H9 (cell line): ENCODE results near the gene AQP12A. TPM values are rescaled to one million over a fixed set of nuclear protein-coding genes. Genes with fewer than 3 reads are reported as not detected.

ENCODE experiments used
- DNase-seq: peaks from one replicate; pipeline ENCODE4 v3.0.0-alpha.2; 2017
- H2AFZ ChIP-seq: one replicate; pipeline ENCODE4 v1.6.1; 2013; ENCODE audit warnings: mild to moderate bottlenecking, low read length, control low read depth, moderate library complexity
- H2AK5ac ChIP-seq: 2 replicates; pipeline ENCODE4 v1.6.1; 2013; ENCODE audit warnings: low read length, control low read depth, mixed read lengths; ENCODE audit not compliant: insufficient read length
- H2BK120ac ChIP-seq: one replicate; pipeline ENCODE4 v1.6.1; 2013; ENCODE audit warnings: low read depth, mild to moderate bottlenecking, low read length, control low read depth, inconsistent platforms; ENCODE audit not compliant: poor library complexity, severe bottlenecking
- H2BK12ac ChIP-seq: 2 replicates; pipeline ENCODE4 v1.6.1; 2013; ENCODE audit warnings: low read length, control low read depth, mixed read lengths, low read depth; ENCODE audit not compliant: insufficient read length
- H2BK15ac ChIP-seq: 2 replicates; pipeline ENCODE4 v1.6.1; 2013; ENCODE audit warnings: low read depth, low read length, control low read depth
- H2BK20ac ChIP-seq: one replicate; pipeline ENCODE4 v1.6.1; 2013; ENCODE audit warnings: low read depth, mild to moderate bottlenecking, low read length, control low read depth, inconsistent platforms; ENCODE audit not compliant: poor library complexity, severe bottlenecking
- H2BK5ac ChIP-seq: 2 replicates; pipeline ENCODE4 v1.6.1; 2013; ENCODE audit warnings: low read length, control low read depth, mixed read lengths; ENCODE audit not compliant: insufficient read length
- H3K14ac ChIP-seq: 2 replicates; pipeline ENCODE4 v1.6.1; 2013; ENCODE audit warnings: low read length, control low read depth; ENCODE audit not compliant: insufficient read depth
- H3K18ac ChIP-seq: 2 replicates; pipeline ENCODE4 v1.6.1; 2013; ENCODE audit warnings: low read depth, mild to moderate bottlenecking, mixed read lengths, low read length, control low read depth; ENCODE audit not compliant: insufficient read length
- H3K23ac ChIP-seq: 2 replicates; pipeline ENCODE4 v1.6.1; 2013; ENCODE audit warnings: low read length, control low read depth, mixed read lengths, low read depth; ENCODE audit not compliant: insufficient read length
- H3K23me2 ChIP-seq: 2 replicates; pipeline ENCODE4 v1.6.1; 2013; ENCODE audit warnings: low read depth, mild to moderate bottlenecking, mixed read lengths, low read length, control low read depth; ENCODE audit not compliant: insufficient read length, poor library complexity, severe bottlenecking
- H3K27ac ChIP-seq: 2 replicates; pipeline ENCODE4 v1.5.1; 2013; ENCODE audit warnings: low read length, control low read depth, mixed read lengths, low read depth; ENCODE audit not compliant: insufficient read length
- H3K27me3 ChIP-seq: 2 replicates; pipeline ENCODE4 v1.6.1; 2013; ENCODE audit warnings: low read length, control low read depth, inconsistent platforms; ENCODE audit not compliant: insufficient read depth
- H3K4ac ChIP-seq: 2 replicates; pipeline ENCODE4 v1.6.1; 2013; ENCODE audit warnings: low read depth, mild to moderate bottlenecking, control low read depth, inconsistent platforms, low read length, moderate library complexity
- H3K4me1 ChIP-seq: 2 replicates; pipeline ENCODE4 v1.6.1; 2013; ENCODE audit warnings: low read length, control low read depth, inconsistent platforms; ENCODE audit not compliant: insufficient read depth
- H3K4me2 ChIP-seq: 2 replicates; pipeline ENCODE4 v1.6.1; 2013; ENCODE audit warnings: low read length, control low read depth, mixed read lengths; ENCODE audit not compliant: insufficient read length, insufficient read depth
- H3K56ac ChIP-seq: 2 replicates; pipeline ENCODE4 v1.6.1; 2013; ENCODE audit warnings: low read depth, mild to moderate bottlenecking, mixed read lengths, low read length, control low read depth; ENCODE audit not compliant: insufficient read length
- H3K79me1 ChIP-seq: 2 replicates; pipeline ENCODE4 v1.6.1; 2013; ENCODE audit warnings: low read depth, mild to moderate bottlenecking, moderate library complexity, low read length, control low read depth, inconsistent platforms; ENCODE audit not compliant: insufficient read depth, poor library complexity, severe bottlenecking
- H3K79me2 ChIP-seq: 2 replicates; pipeline ENCODE4 v1.6.1; 2013; ENCODE audit warnings: low read length, control low read depth, inconsistent platforms; ENCODE audit not compliant: insufficient read depth
- H3K9ac ChIP-seq: 2 replicates; pipeline ENCODE4 v1.6.1; 2013; ENCODE audit warnings: low read length, control low read depth, mixed read lengths; ENCODE audit not compliant: insufficient read length; ENCODE audit errors: extremely low read depth
- H3K9me3 ChIP-seq: one replicate; pipeline ENCODE4 v1.6.1; 2013; ENCODE audit warnings: low read depth, low read length, inconsistent platforms; ENCODE audit not compliant: control insufficient read depth
- H3T11ph ChIP-seq: one replicate; pipeline ENCODE4 v1.6.1; 2013; ENCODE audit warnings: mild to moderate bottlenecking, low read length, control low read depth, inconsistent platforms
- H4K20me1 ChIP-seq: one replicate; pipeline ENCODE4 v1.6.1; 2013; ENCODE audit not compliant: control insufficient read depth, insufficient read length, insufficient read depth
- H4K5ac ChIP-seq: 2 replicates; pipeline ENCODE4 v1.6.1; 2013; ENCODE audit warnings: low read depth, mild to moderate bottlenecking, mixed read lengths, low read length, control low read depth; ENCODE audit not compliant: insufficient read length
- H4K8ac ChIP-seq: replicated peaks from 2 replicates; pipeline ENCODE4 v1.6.1; 2013; ENCODE audit warnings: low read length, control low read depth, mixed read lengths, low read depth; ENCODE audit not compliant: insufficient read length
- H4K91ac ChIP-seq: 2 replicates; pipeline ENCODE4 v1.6.1; 2013; ENCODE audit warnings: low read depth, mild to moderate bottlenecking, moderate library complexity, mixed read lengths, low read length, control low read depth; ENCODE audit not compliant: insufficient read length
- H3K27ac Mint-ChIP-seq, 3 experiments: 2 replicates in 2 of 3; 3 replicates in 1 of 3; pipeline ENCODE4 v1.8.0; 2020 to 2021; ENCODE audit warnings: mixed read lengths in 3 of 3, mild to moderate bottlenecking in 1 of 3, moderate library complexity in 1 of 3
- H3K27me3 Mint-ChIP-seq: 2 replicates; pipeline ENCODE4 v1.8.0; 2021; ENCODE audit warnings: low read depth, mild to moderate bottlenecking, moderate library complexity, mixed read lengths
- H3K36me3 Mint-ChIP-seq, 3 experiments: 2 replicates in 2 of 3; 3 replicates in 1 of 3; pipeline ENCODE4 v1.8.0; 2020 to 2021; ENCODE audit warnings: low read depth in 3 of 3, mixed read lengths in 3 of 3; ENCODE audit not compliant: insufficient read depth in 1 of 3
- H3K4me1 Mint-ChIP-seq, 2 experiments: 2 replicates each; pipeline ENCODE4 v1.8.0; 2020; ENCODE audit warnings: mixed read lengths in 2 of 2
- H3K4me3 Mint-ChIP-seq, 2 experiments: 2 replicates in 1 of 2; 3 replicates in 1 of 2; pipeline ENCODE4 v1.8.0; 2020 to 2021; ENCODE audit warnings: mild to moderate bottlenecking in 2 of 2, mixed read lengths in 2 of 2, moderate library complexity in 1 of 2
- H3K9me3 Mint-ChIP-seq, 2 experiments: 2 replicates in 1 of 2; 3 replicates in 1 of 2; pipeline ENCODE4 v1.8.0; 2020; ENCODE audit warnings: mild to moderate bottlenecking in 2 of 2, mixed read lengths in 2 of 2, moderate library complexity in 1 of 2
- CTCF ChIP-seq: fragments of 200-600 bp; sonication (generic); conservative IDR thresholded peaks from 3 replicates; pipeline ENCODE4 v1.8.0; 2021; ENCODE audit warnings: antibody characterized with exemption, mild to moderate bottlenecking
- WGBS: extraction: QIAGEN DNeasy Blood & Tissue Kit; methylation state at CpG from one replicate; pipeline ENCODE4 v1.1.7; 2013; ENCODE audit warnings: missing lambda C conversion rate, low lambda C conversion rate, mixed read lengths; ENCODE audit not compliant: insufficient read length; ENCODE audit errors: extremely low coverage; 5-methylcytosine and 5-hydroxymethylcytosine counted together
- total RNA-seq: library from RNA; stranded (reverse); gene quantifications from 2 replicates; pipeline ENCODE4 v1.2.1, GENCODE V29; 2021

Gene AQP12A
- total RNA-seq, 1 experiment from 2014 or later, result not detected

- Histone ChIP-seq H3K27ac (no peak overlapping the region), H4K5ac (no peak overlapping the region), H2AFZ (no peak overlapping the region), H4K91ac (no peak overlapping the region), H2BK5ac (no peak overlapping the region), H3K27me3 (no peaks in the 10 kb centered on the region), H3K4me2 (no peak overlapping the region), H3K79me2 (no peaks in the 10 kb centered on the region), H3K56ac (no peak overlapping the region), H3T11ph (no peak overlapping the region), H2AK5ac (no peak overlapping the region), H4K8ac (no peak overlapping the region), H2BK120ac (no peak overlapping the region), H3K23me2 (no peaks in the 10 kb centered on the region), H3K79me1 (no peaks in the 10 kb centered on the region), H3K18ac (no peak overlapping the region), H2BK20ac (no peak overlapping the region), H2BK12ac (no peak overlapping the region), H3K4ac (no peak overlapping the region), H3K14ac (no peak overlapping the region), H4K20me1 (no peaks in the 10 kb centered on the region), H3K4me1 (no peaks in the 10 kb centered on the region), H3K9ac (no peak overlapping the region), H3K23ac (no peak overlapping the region), H3K9me3 (no peaks in the 10 kb centered on the region), H2BK15ac (no peak overlapping the region)
- H3K36me3 Mint-ChIP-seq, result peaks cover 55 to 88% (median 83%) of the 10 kb centered on the region in 3 experiments; a peak in 6 of 7 replicates
- H3K27me3 Mint-ChIP-seq, result no peaks in the 10 kb centered on the region; the same call in none of the 2 replicates
- no CpG with 5 or more reads among the region's 16 CpGs for WGBS
- no peaks in the 10 kb centered on the region for H3K9me3 Mint-ChIP-seq
- no peak for TF ChIP-seq CTCF
- DNase-seq, result no peak
- no peak overlapping the region for H3K4me3 Mint-ChIP-seq
- no peaks in the 10 kb centered on the region for H3K4me1 Mint-ChIP-seq
- H3K27ac Mint-ChIP-seq, result no peak overlapping the region
These were observed 55.0 kb downstream of the AQP12A start for GRCh38 chr2:240746671-240747070.
